Measurements from ENCODE around the gene CYP19A1.

The CYP19A1 gene

GRCh38 chr15:51367322-51367976, 29.1 kb upstream of the CYP19A1 start:
- no peak overlapping the region for H3K27ac Mint-ChIP-seq
- no peaks in the 10 kb centered on the region for H3K4me1 Mint-ChIP-seq
- H3K36me3 Mint-ChIP-seq (ENCODE audit: low read depth) = no peaks in the 10 kb centered on the region
- no peaks in the 10 kb centered on the region for H3K27me3 Mint-ChIP-seq (ENCODE audit: low read depth)
- TF ChIP-seq CTCF (IDR thresholded peaks at IDR 0.05; ENCODE audit: unreplicated experiment in 3 of 3) = no peak
- no peaks in the 10 kb centered on the region for H3K9me3 Mint-ChIP-seq
- H3K4me3 Mint-ChIP-seq = no peak overlapping the region

GRCh38 chr15:51366920-51367319, 28.5 kb upstream of the CYP19A1 start:
- no peak overlapping the region for H3K27ac Mint-ChIP-seq
- H3K27me3 Mint-ChIP-seq (ENCODE audit: low read depth) = no peaks in the 10 kb centered on the region
- H3K4me1 Mint-ChIP-seq = no peaks in the 10 kb centered on the region
- no peaks in the 10 kb centered on the region for H3K9me3 Mint-ChIP-seq
- no peak overlapping the region for H3K4me3 Mint-ChIP-seq
- TF ChIP-seq CTCF (IDR thresholded peaks at IDR 0.05; ENCODE audit: unreplicated experiment in 3 of 3) = no peak
- no peaks in the 10 kb centered on the region for H3K36me3 Mint-ChIP-seq (ENCODE audit: low read depth)

GRCh38 chr15:51366071-51366470, 27.7 kb upstream of the CYP19A1 start:
- no peak for TF ChIP-seq CTCF (IDR thresholded peaks at IDR 0.05; ENCODE audit: unreplicated experiment in 3 of 3)
- Mint-ChIP-seq H3K27ac (no peak overlapping the region), H3K36me3 (ENCODE audit: low read depth) (no peaks in the 10 kb centered on the region), H3K4me3 (no peak overlapping the region), H3K27me3 (ENCODE audit: low read depth) (no peaks in the 10 kb centered on the region), H3K9me3 (no peaks in the 10 kb centered on the region), H3K4me1 (no peaks in the 10 kb centered on the region)

DNA sequence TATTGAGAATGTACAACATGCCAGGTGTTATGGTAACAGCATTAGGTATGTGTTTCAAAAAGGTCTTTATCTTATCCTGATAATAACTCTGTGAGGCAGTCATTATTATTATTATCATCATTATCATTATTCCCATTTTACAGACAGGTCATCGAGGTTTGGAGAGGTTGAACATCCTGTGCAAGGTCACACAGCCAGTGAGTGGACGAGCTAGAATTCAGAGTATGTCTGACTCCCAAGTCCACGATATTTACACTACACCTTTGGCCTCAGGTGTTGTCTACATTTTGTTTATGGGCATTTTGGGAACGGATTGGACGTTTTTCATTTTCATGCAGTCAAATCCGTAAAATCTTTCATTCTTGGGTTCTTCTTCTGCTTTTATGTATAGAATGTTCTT, 27.0 kb upstream of the CYP19A1 start:
- H3K27me3 Mint-ChIP-seq (ENCODE audit: low read depth) = no peaks in the 10 kb centered on the region
- no peaks in the 10 kb centered on the region for H3K4me1 Mint-ChIP-seq
- H3K4me3 Mint-ChIP-seq = no peak overlapping the region
- TF ChIP-seq CTCF (IDR thresholded peaks at IDR 0.05; ENCODE audit: unreplicated experiment in 3 of 3) = no peak
- H3K36me3 Mint-ChIP-seq (ENCODE audit: low read depth) = no peaks in the 10 kb centered on the region
- H3K27ac Mint-ChIP-seq = no peak overlapping the region
- no peaks in the 10 kb centered on the region for H3K9me3 Mint-ChIP-seq

DNA sequence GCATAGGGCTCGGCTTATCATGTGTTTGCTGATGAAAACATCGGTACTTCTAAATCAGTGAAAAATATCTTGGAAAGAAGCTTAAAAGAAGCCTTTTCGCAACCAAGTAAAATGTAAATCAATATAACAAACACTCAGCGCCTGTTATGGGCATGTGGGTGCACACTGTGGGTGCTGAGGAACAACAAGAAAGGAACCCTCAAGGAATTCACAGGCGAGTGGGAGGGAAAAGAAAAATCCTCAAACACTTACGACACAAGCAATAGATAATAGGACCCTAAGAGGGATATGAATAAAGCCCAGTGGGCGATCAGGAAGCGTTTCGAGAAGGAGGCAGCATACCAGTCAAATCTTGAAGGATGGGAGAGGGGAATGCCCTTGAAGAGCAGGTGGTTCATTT, 25.0 kb upstream of the CYP19A1 start:
- H3K27me3 Mint-ChIP-seq (ENCODE audit: low read depth) = no peaks in the 10 kb centered on the region
- no peak overlapping the region for H3K27ac Mint-ChIP-seq
- no peaks in the 10 kb centered on the region for H3K36me3 Mint-ChIP-seq (ENCODE audit: low read depth)
- no peaks in the 10 kb centered on the region for H3K4me1 Mint-ChIP-seq
- no peak for TF ChIP-seq CTCF (IDR thresholded peaks at IDR 0.05; ENCODE audit: unreplicated experiment in 3 of 3)
- H3K4me3 Mint-ChIP-seq = no peak overlapping the region
- H3K9me3 Mint-ChIP-seq = no peaks in the 10 kb centered on the region

DNA sequence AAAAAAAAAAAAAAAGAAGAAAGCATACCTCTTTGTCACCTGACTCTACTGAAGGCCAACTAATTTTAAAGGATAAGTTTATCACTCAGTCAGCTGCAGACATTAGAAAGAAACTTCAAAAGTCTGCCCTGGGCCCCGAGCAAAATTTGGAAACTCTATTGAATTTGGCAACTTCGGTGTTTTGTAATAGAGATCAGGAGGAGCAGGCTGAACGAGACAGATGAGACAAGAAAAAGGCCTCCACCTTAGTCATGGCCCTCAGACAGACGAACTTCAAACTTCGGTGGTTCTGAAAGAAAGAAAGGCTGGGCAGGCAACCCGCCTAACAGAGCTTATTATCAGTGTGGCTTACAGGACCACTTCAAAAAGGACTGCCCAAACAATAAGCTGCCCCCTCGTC, 21.6 kb upstream of the CYP19A1 start:
- Mint-ChIP-seq H3K27me3 (ENCODE audit: low read depth) (no peaks in the 10 kb centered on the region), H3K27ac (no peak overlapping the region), H3K9me3 (peaks cover 2% of the 10 kb centered on the region), H3K4me1 (no peaks in the 10 kb centered on the region), H3K36me3 (ENCODE audit: low read depth) (no peaks in the 10 kb centered on the region), H3K4me3 (no peak overlapping the region)
- no peak for TF ChIP-seq CTCF (IDR thresholded peaks at IDR 0.05; ENCODE audit: unreplicated experiment in 3 of 3)
